ENCODE measurements around the gene ZHX3. TPM values are rescaled to one million over a fixed set of nuclear protein-coding genes. Genes with fewer than 3 reads are reported as not detected.

ZHX3 gene
- total and polyA plus RNA-seq, 10 of the 15 experiments (the other 5 are each of a cell fraction or from before 2014, with no cell fraction given), result 1.3 to 14.0 (median 5.0) TPM

GRCh38 chr20:41349943-41350342 is 32.4 kb upstream of the ZHX3 start:
- ATAC-seq, result no peak
- no peaks in the 10 kb centered on the region for H3K4me1 ChIP-seq (ENCODE audit: control insufficient read depth, insufficient read depth, low read length)
- no peak overlapping the region for H3K4me3 ChIP-seq
- ChIA-PET SMC1A (ENCODE audit: uncharacterized antibody, unreplicated experiment) (interaction anchor here (0.6 to 1.5 kb wide), 2 partner anchors 9 to 66 kb away, joined by 3 to 4 read pairs; partner anchors contain the start of gene LPIN3), POLR2A (no interaction called here), RAD21 (ENCODE audit: unreplicated experiment) (no interaction called here), CTCF (interaction anchor here (1.0 to 1.9 kb wide), 2 partner anchors 10 to 61 kb away, joined by 5 to 6 read pairs; no protein-coding TSS in a partner anchor)
- no TSS peak for BruUV-seq (replicated peaks)
- H3K9ac ChIP-seq (ENCODE audit: control insufficient read depth, insufficient read depth, low read length), result no peak overlapping the region
- in situ Hi-C loops (cut with MboI), result no loop called here
- no peak overlapping the region for H2AFZ ChIP-seq (ENCODE audit: control insufficient read depth, low read depth, low read length)
- no peaks in the 10 kb centered on the region for H3K9me3 ChIP-seq (replicated peaks; ENCODE audit: control insufficient read depth, insufficient read depth, low read length)
- H3K4me2 ChIP-seq (ENCODE audit: control insufficient read depth, insufficient read depth), result no peak overlapping the region
- intact Hi-C loops (cut with micrococcal nuclease; ENCODE audit: unreplicated experiment), result no loop called here
- DNase-seq (ENCODE audit: low read depth, low spot score), result no peak
- no peaks in the 10 kb centered on the region for H3K27me3 ChIP-seq (replicated peaks in 1 of 2; ENCODE audit: control insufficient read depth in 2 of 2, insufficient read depth in 2 of 2, low read length in 1 of 2)
- no peaks in the 10 kb centered on the region for H3K79me2 ChIP-seq (ENCODE audit: control insufficient read depth, insufficient read depth, low read length)
- FAIRE-seq, result no peak
- no peaks in the 10 kb centered on the region for H4K20me1 ChIP-seq (ENCODE audit: control insufficient read depth, insufficient read depth)
- H3K27ac ChIP-seq (ENCODE audit: control insufficient read depth, insufficient read depth), result no peak overlapping the region
- WGBS (ENCODE audit: insufficient coverage, insufficient replicate concordance, low lambda C conversion rate, missing lambda C conversion rate), result 8% methylated on average over 7 of the region's 7 CpGs
- no peaks in the 10 kb centered on the region for H3K36me3 ChIP-seq (ENCODE audit: control insufficient read depth in 2 of 2, insufficient read depth in 2 of 2, low read length in 1 of 2)
- TF ChIP-seq NFIC (IDR thresholded peaks at IDR 0.05; ENCODE audit: low read depth, low read length) (no peak), WRNIP1 (IDR thresholded peaks at IDR 0.05; ENCODE audit: borderline replicate concordance, low read depth, low read length) (no peak), BCL3 (IDR thresholded peaks at IDR 0.05; ENCODE audit: borderline replicate concordance, insufficient read depth, low read depth, low read length, poor library complexity, severe bottlenecking) (no peak), ELK1 (IDR thresholded peaks at IDR 0.05; ENCODE audit: low read depth, low read length) (no peak), E2F8 (IDR thresholded peaks at IDR 0.05; ENCODE audit: low read depth, partially characterized antibody) (no peak), POU2F2 (IDR thresholded peaks at IDR 0.05; ENCODE audit: borderline replicate concordance, low read depth, low read length) (no peak), BRCA1 (IDR thresholded peaks at IDR 0.05; ENCODE audit: low read depth, low read length) (no peak), NR2F1 (conservative IDR thresholded peaks at IDR 0.05) (no peak), REST (IDR thresholded peaks at IDR 0.05; ENCODE audit: low read depth, low read length) (no peak), ZNF622 (IDR thresholded peaks at IDR 0.05) (no peak), MEF2A (IDR thresholded peaks at IDR 0.05; ENCODE audit: insufficient read depth, low read depth, low read length) (no peak), CHD1 (IDR thresholded peaks at IDR 0.05; ENCODE audit: low read depth, low read length) (no peak), RAD51 (IDR thresholded peaks at IDR 0.05) (no peak), LARP7 (IDR thresholded peaks at IDR 0.05) (no peak), MLLT1 (IDR thresholded peaks at IDR 0.05) (no peak)
